ENCODE results near the gene ITGA3.
"Not testable (repeated sequence)": the region's sequence is repeated elsewhere in the genome, so short reads cannot be mapped to it uniquely, and the experiment has no call there.

The ITGA3 gene

GRCh38 chr17:50052822-50053653 is 2.9 kb upstream of the ITGA3 start:
- peak; percentile 55 for DNase-seq (ENCODE audit: low spot score)

- no peak for DNase-seq (ENCODE audit: low spot score)
Observed at GRCh38 chr17:50053654-50053960, 2.3 kb upstream of the ITGA3 start.

GRCh38 chr17:50055055-50055425 is 870 bp upstream of the ITGA3 start:
- no peak for DNase-seq (ENCODE audit: low spot score)

- no peak for DNase-seq (ENCODE audit: low spot score)
Observed at GRCh38 chr17:50056217-50056960, 479 bp downstream of the ITGA3 start.

- DNase-seq (ENCODE audit: low spot score): no peak
Observed at GRCh38 chr17:50056961-50057330, 1.0 kb downstream of the ITGA3 start.

GRCh38 chr17:50057521-50057991 is 1.6 kb downstream of the ITGA3 start:
- no peak for DNase-seq (ENCODE audit: low spot score)

- DNase-seq (ENCODE audit: low spot score): no peak
Observed at GRCh38 chr17:50058296-50058953, 2.5 kb downstream of the ITGA3 start.

- no peak for DNase-seq (ENCODE audit: low spot score)
Observed at GRCh38 chr17:50059256-50059655, 3.3 kb downstream of the ITGA3 start.

- DNase-seq (ENCODE audit: low spot score): no peak
Observed at GRCh38 chr17:50059759-50060273, 3.9 kb downstream of the ITGA3 start.

- DNase-seq (ENCODE audit: low spot score): no peak
Observed at GRCh38 chr17:50060951-50061712, 5.2 kb downstream of the ITGA3 start.

GRCh38 chr17:50061713-50062045 is 5.8 kb downstream of the ITGA3 start:
- DNase-seq (ENCODE audit: low spot score): not testable (repeated sequence)

GRCh38 chr17:50062293-50063243 is 6.7 kb downstream of the ITGA3 start:
- DNase-seq (ENCODE audit: low spot score): no peak

GRCh38 chr17:50063561-50064252 is 7.8 kb downstream of the ITGA3 start:
- no peak for DNase-seq (ENCODE audit: low spot score)

GRCh38 chr17:50064253-50065001 is 8.5 kb downstream of the ITGA3 start:
- peak; percentile 85 for DNase-seq (ENCODE audit: low spot score)

GRCh38 chr17:50065056-50065455 is 9.1 kb downstream of the ITGA3 start:
- DNase-seq (ENCODE audit: low spot score): no peak

GRCh38 chr17:50066995-50067394 is 11.1 kb downstream of the ITGA3 start:
- DNase-seq (ENCODE audit: low spot score): no peak

GRCh38 chr17:50067996-50068395 is 12.1 kb downstream of the ITGA3 start:
- no peak for DNase-seq (ENCODE audit: low spot score)

- no peak for DNase-seq (ENCODE audit: low spot score)
Observed at GRCh38 chr17:50070908-50071680, 15.2 kb downstream of the ITGA3 start.

- no peak for DNase-seq (ENCODE audit: low spot score)
Observed at GRCh38 chr17:50071692-50072091, 15.8 kb downstream of the ITGA3 start.
